HepG2 (cell line): ENCODE measurements around the gene IFT88. TPM values are rescaled to one million over a fixed set of nuclear protein-coding genes. Genes with fewer than 3 reads are reported as not detected.

Experiments used
- CHCHD3 ChIP-seq: sonication (generic); formaldehyde crosslinking; IDR thresholded peaks from 2 replicates; pipeline ENCODE4 v1.8.0; 2022; ENCODE audit warnings: mild to moderate bottlenecking, missing genetic modification reagents, moderate library complexity
- FOXP1 ChIP-seq, 2 experiments: fragments of 450-650 bp in 1 of 2; IDR thresholded peaks; 2 replicates each; pipeline ENCODE4 v1.6.1; 2017 to 2018; ENCODE audit warnings: antibody characterized with exemption in 1 of 2
- HNRNPLL ChIP-seq: fragments of 200-400 bp; formaldehyde crosslinking; IDR thresholded peaks from 2 replicates; pipeline ENCODE4 v1.6.1; 2017; ENCODE audit warnings: mild to moderate bottlenecking, low read depth, low read length; ENCODE audit not compliant: poor library complexity, severe bottlenecking
- JDP2 ChIP-seq: sonication (generic); formaldehyde crosslinking; IDR thresholded peaks from 2 replicates; pipeline ENCODE4 v1.8.1; 2022; ENCODE audit warnings: missing genetic modification reagents, borderline replicate concordance
- MEF2D ChIP-seq: sonication (generic); formaldehyde crosslinking; IDR thresholded peaks from 2 replicates; pipeline ENCODE4 v1.5.1; 2020; ENCODE audit warnings: mild to moderate bottlenecking, missing genetic modification reagents
- MEIS1 ChIP-seq: sonication (generic); formaldehyde crosslinking; IDR thresholded peaks from 2 replicates; pipeline ENCODE4 v1.9.0; 2021; ENCODE audit warnings: mild to moderate bottlenecking, missing genetic modification reagents, moderate library complexity, borderline replicate concordance
- POLR2G ChIP-seq: fragments of 200-400 bp; formaldehyde crosslinking; IDR thresholded peaks from 2 replicates; pipeline ENCODE4 v1.6.1; 2018; ENCODE audit warnings: mild to moderate bottlenecking, low read depth, low read length, moderate library complexity
- RBAK ChIP-seq: sonication (generic); formaldehyde crosslinking; IDR thresholded peaks from 2 replicates; pipeline ENCODE4 v1.5.1; 2020; ENCODE audit warnings: mild to moderate bottlenecking, missing genetic modification reagents
- RFXAP ChIP-seq: sonication (generic); formaldehyde crosslinking; IDR thresholded peaks from 2 replicates; pipeline ENCODE4 v1.4.0; 2020; ENCODE audit warnings: missing genetic modification reagents, borderline replicate concordance
- SATB2 ChIP-seq: sonication (generic); formaldehyde crosslinking; IDR thresholded peaks from 2 replicates; pipeline ENCODE4 v1.5.0; 2020; ENCODE audit warnings: missing genetic modification reagents
- SP4 ChIP-seq: sonication (generic); formaldehyde crosslinking; IDR thresholded peaks from 2 replicates; pipeline ENCODE4 v1.8.1; 2023; ENCODE audit warnings: mild to moderate bottlenecking, missing genetic modification reagents
- SP5 ChIP-seq: IDR thresholded peaks from 2 replicates; pipeline ENCODE4 v1.6.1; 2016; ENCODE audit warnings: low read depth, borderline replicate concordance
- SRSF4 ChIP-seq: fragments of 200-400 bp; formaldehyde crosslinking; IDR thresholded peaks from one replicate; pipeline ENCODE4 v1.6.1; 2018; ENCODE audit warnings: mild to moderate bottlenecking, low read depth, low read length, moderate library complexity; ENCODE audit not compliant: poor library complexity, severe bottlenecking
- TOPORS ChIP-seq: sonication (generic); formaldehyde crosslinking; IDR thresholded peaks from 2 replicates; pipeline ENCODE4 v1.8.0; 2023; ENCODE audit warnings: mild to moderate bottlenecking, missing genetic modification reagents
- YY1 ChIP-seq: IDR thresholded peaks from 2 replicates; pipeline ENCODE4 v1.6.1; 2011; ENCODE audit warnings: low read length, low read depth, moderate library complexity, mild to moderate bottlenecking; ENCODE audit not compliant: insufficient read depth, insufficient replicate concordance
- ZBTB1 ChIP-seq: sonication (generic); formaldehyde crosslinking; IDR thresholded peaks from 2 replicates; pipeline ENCODE4 v1.4.0; 2020; ENCODE audit warnings: missing genetic modification reagents, borderline replicate concordance
- ZFP1 ChIP-seq: IDR thresholded peaks from 2 replicates; pipeline ENCODE4 v1.6.1; 2016
- ZNF138 ChIP-seq: sonication (generic); formaldehyde crosslinking; IDR thresholded peaks from 2 replicates; pipeline ENCODE4 v1.5.0; 2020; ENCODE audit warnings: mild to moderate bottlenecking, low read depth, missing genetic modification reagents
- ZNF160 ChIP-seq: sonication (generic); formaldehyde crosslinking; IDR thresholded peaks from 2 replicates; pipeline ENCODE4 v1.8.0; 2022; ENCODE audit warnings: mild to moderate bottlenecking, inconsistent platforms, missing genetic modification reagents
- ZNF451 ChIP-seq: sonication (generic); formaldehyde crosslinking; IDR thresholded peaks from 2 replicates; pipeline ENCODE4 v1.5.0; 2020; ENCODE audit warnings: mild to moderate bottlenecking, missing genetic modification reagents
- ZNF510 ChIP-seq: sonication (generic); formaldehyde crosslinking; IDR thresholded peaks from 2 replicates; pipeline ENCODE4 v1.4.0; 2020; ENCODE audit warnings: low read depth, mild to moderate bottlenecking, missing genetic modification reagents
- ZNF713 ChIP-seq: sonication (generic); formaldehyde crosslinking; IDR thresholded peaks from 2 replicates; pipeline ENCODE4 v1.4.0; 2020; ENCODE audit warnings: mild to moderate bottlenecking, missing genetic modification reagents
- ZNF724P ChIP-seq: sonication (generic); formaldehyde crosslinking; IDR thresholded peaks from 2 replicates; pipeline ENCODE4 v1.8.0; 2022; ENCODE audit warnings: missing genetic modification reagents, borderline replicate concordance
- polyA plus RNA-seq, 8 experiments: library from polyadenylated mRNA; depleted of rRNA in 3 of 8; stranded (reverse) in 7 of 8; unstranded in 1 of 8; fragments of >200 nt; fragmentation: Illumina TruSeq in 4 of 8; extraction: Trizol in 4 of 8; gene quantifications; 2 replicates each; pipeline versions ENCODE4 v1.2.1 to v1.2.3, GENCODE V29; 2011 to 2016; ENCODE audit warnings: low read depth in 4 of 8, missing spikeins in 1 of 8, mixed read lengths in 1 of 8; ENCODE audit not compliant: insufficient read depth in 1 of 8
- total RNA-seq, 5 experiments: library from RNA; depleted of rRNA; stranded (reverse); fragments of >200 nt; fragmentation: Illumina TruSeq; extraction: Trizol; gene quantifications; 2 replicates each; pipeline ENCODE4 v1.2.3, GENCODE V29; 2016; ENCODE audit warnings: low read depth in 1 of 5
- TF ChIP-seq, protein P1 (sequence below): IDR thresholded peaks from 2 replicates; pipeline ENCODE4 v1.6.1; 2016; ENCODE audit warnings: missing compliant biosample characterization, missing genetic modification reagents, borderline replicate concordance
- TF ChIP-seq, protein P2 (sequence below): sonication (generic); formaldehyde crosslinking; IDR thresholded peaks from 2 replicates; pipeline ENCODE4 v1.4.0; 2020; ENCODE audit warnings: low read depth, missing genetic modification reagents

IFT88 gene
- total and polyA plus RNA-seq, 2 of the 13 experiments (the other 11 are each of a cell fraction or from before 2014, with no cell fraction given) = 8.4 to 19.9 TPM

DNA sequence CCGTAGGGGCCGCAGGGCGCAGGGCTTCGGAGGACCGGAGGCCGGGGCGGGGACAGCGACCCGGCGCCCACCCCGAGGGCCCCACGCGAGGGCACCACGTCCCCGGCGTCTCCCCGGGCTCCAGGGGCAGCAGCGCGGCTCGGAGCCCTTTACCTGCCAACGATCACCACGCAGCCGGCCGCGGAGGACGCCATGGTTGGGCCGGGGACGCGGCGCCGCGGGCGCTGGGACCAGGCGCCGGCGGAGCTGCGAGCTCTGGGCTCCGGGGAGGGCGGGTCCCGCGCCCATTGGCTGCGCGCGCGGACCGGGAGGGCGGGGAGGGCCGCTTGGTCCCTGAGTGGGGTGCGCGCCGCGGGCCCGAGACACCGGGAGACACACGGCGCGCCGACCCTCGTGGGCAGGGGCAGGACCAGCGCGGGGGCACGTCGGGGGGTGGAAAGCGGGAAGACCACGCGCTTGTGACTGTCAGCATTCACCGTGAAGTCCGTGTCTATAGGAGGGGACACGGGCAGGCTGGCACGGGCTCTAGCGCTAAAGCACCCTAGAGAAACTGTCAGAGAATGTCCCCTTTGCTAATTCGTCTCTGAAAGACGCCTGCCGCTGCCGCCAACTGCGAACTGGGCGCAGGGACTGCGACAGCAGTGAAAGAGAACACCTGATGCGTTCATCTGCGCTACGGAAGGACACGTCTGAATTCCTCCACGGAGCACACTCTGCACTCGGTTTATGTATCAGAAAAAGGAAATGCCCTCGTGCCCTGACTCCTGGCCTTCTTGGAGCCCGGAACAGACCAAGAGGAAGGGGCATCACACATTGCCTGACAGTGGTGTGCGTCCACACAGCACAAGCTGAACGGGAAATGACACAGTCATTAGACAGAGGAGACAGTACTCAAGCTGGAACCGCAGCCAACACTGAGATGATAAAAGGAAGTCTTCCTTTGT is 41.1 kb upstream of the IFT88 start, which contains the start of gene CRYL1 (continued):
- TF ChIP-seq RBAK (no peak), MEIS1 (CRISPR knock-in tag) (no peak), MEF2D (CRISPR knock-in tag) (no peak), ZNF713 (no peak; the same call in 1 of the 2 replicates), RFXAP (CRISPR knock-in tag) (0 out of 2 replicates have a peak, but pooled peaks have one; percentile 12), ZNF160 (CRISPR knock-in tag) (no peak), CHCHD3 (CRISPR knock-in tag) (no peak; the same call in 1 of the 2 replicates), ZNF724P (CRISPR knock-in tag) (0 out of 2 replicates have a peak, but pooled peaks have one; percentile 13), ZNF451 (CRISPR knock-in tag) (no peak; the same call in 1 of the 2 replicates), HNRNPLL (peak; percentile 88), SRSF4 (no peak), TOPORS (no peak), FOXP1 (IDR thresholded peaks at IDR 0.05) (no peak), FOXP1 (CRISPR knock-in tag; IDR thresholded peaks at IDR 0.05) (no peak), SP4 (CRISPR knock-in tag) (no peak), SP5 (CRISPR knock-in tag) (no peak), ZNF138 (CRISPR knock-in tag) (0 out of 2 replicates have a peak, but pooled peaks have one; percentile 43), JDP2 (CRISPR knock-in tag) (no peak), ZBTB1 (CRISPR knock-in tag) (no peak), ZNF510 (CRISPR knock-in tag) (no peak; the same call in 1 of the 2 replicates), POLR2G (peak; percentile 56; the same call in 1 of the 2 replicates), ZFP1 (CRISPR knock-in tag) (no peak), YY1 (peak; percentile 83), SATB2 (CRISPR knock-in tag) (0 out of 2 replicates have a peak, but pooled peaks have one; percentile 49)
- TF ChIP-seq, protein P1, sequence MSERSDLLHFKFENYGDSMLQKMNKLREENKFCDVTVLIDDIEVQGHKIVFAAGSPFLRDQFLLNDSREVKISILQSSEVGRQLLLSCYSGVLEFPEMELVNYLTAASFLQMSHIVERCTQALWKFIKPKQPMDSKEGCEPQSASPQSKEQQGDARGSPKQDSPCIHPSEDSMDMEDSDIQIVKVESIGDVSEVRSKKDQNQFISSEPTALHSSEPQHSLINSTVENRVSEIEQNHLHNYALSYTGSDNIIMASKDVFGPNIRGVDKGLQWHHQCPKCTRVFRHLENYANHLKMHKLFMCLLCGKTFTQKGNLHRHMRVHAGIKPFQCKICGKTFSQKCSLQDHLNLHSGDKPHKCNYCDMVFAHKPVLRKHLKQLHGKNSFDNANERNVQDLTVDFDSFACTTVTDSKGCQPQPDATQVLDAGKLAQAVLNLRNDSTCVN (CRISPR knock-in tag) = 0 out of 2 replicates have a peak, but pooled peaks have one; percentile 52
- TF ChIP-seq, protein P2, sequence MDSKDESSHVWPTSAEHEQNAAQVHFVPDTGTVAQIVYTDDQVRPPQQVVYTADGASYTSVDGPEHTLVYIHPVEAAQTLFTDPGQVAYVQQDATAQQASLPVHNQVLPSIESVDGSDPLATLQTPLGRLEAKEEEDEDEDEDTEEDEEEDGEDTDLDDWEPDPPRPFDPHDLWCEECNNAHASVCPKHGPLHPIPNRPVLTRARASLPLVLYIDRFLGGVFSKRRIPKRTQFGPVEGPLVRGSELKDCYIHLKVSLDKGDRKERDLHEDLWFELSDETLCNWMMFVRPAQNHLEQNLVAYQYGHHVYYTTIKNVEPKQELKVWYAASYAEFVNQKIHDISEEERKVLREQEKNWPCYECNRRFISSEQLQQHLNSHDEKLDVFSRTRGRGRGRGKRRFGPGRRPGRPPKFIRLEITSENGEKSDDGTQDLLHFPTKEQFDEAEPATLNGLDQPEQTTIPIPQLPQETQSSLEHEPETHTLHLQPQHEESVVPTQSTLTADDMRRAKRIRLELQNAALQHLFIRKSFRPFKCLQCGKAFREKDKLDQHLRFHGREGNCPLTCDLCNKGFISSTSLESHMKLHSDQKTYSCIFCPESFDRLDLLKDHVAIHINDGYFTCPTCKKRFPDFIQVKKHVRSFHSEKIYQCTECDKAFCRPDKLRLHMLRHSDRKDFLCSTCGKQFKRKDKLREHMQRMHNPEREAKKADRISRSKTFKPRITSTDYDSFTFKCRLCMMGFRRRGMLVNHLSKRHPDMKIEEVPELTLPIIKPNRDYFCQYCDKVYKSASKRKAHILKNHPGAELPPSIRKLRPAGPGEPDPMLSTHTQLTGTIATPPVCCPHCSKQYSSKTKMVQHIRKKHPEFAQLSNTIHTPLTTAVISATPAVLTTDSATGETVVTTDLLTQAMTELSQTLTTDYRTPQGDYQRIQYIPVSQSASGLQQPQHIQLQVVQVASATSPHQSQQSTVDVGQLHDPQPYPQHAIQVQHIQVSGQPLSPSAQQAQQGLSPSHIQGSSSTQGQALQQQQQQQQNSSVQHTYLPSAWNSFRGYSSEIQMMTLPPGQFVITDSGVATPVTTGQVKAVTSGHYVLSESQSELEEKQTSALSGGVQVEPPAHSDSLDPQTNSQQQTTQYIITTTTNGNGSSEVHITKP (CRISPR knock-in tag) = peak; percentile 90
